K562 treated with DMSO at 1 percent for 4 hours (cell line): ENCODE results near the gene ARHGAP10. TPM values are rescaled to one million over a fixed set of nuclear protein-coding genes. Genes with fewer than 3 reads are reported as not detected.

Experiments used
- total RNA-seq: library from RNA; unstranded; fragments of 300-600 nt; gene quantifications from 2 replicates; pipeline ENCODE4 v1.2.3, GENCODE V29; 2022; ENCODE audit not compliant: insufficient read depth

Gene ARHGAP10, protein sequence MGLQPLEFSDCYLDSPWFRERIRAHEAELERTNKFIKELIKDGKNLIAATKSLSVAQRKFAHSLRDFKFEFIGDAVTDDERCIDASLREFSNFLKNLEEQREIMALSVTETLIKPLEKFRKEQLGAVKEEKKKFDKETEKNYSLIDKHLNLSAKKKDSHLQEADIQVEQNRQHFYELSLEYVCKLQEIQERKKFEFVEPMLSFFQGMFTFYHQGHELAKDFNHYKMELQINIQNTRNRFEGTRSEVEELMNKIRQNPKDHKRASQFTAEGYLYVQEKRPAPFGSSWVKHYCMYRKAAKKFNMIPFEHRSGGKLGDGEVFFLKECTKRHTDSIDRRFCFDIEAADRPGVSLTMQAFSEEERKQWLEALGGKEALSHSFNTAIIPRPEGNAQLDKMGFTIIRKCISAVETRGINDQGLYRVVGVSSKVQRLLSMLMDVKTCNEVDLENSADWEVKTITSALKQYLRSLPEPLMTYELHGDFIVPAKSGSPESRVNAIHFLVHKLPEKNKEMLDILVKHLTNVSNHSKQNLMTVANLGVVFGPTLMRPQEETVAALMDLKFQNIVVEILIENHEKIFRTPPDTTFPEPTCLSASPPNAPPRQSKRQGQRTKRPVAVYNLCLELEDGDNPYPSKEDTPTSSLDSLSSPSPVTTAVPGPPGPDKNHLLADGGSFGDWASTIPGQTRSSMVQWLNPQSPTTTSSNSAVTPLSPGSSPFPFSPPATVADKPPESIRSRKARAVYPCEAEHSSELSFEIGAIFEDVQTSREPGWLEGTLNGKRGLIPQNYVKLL
- not detected in 2 replicates for total RNA-seq

DNA sequence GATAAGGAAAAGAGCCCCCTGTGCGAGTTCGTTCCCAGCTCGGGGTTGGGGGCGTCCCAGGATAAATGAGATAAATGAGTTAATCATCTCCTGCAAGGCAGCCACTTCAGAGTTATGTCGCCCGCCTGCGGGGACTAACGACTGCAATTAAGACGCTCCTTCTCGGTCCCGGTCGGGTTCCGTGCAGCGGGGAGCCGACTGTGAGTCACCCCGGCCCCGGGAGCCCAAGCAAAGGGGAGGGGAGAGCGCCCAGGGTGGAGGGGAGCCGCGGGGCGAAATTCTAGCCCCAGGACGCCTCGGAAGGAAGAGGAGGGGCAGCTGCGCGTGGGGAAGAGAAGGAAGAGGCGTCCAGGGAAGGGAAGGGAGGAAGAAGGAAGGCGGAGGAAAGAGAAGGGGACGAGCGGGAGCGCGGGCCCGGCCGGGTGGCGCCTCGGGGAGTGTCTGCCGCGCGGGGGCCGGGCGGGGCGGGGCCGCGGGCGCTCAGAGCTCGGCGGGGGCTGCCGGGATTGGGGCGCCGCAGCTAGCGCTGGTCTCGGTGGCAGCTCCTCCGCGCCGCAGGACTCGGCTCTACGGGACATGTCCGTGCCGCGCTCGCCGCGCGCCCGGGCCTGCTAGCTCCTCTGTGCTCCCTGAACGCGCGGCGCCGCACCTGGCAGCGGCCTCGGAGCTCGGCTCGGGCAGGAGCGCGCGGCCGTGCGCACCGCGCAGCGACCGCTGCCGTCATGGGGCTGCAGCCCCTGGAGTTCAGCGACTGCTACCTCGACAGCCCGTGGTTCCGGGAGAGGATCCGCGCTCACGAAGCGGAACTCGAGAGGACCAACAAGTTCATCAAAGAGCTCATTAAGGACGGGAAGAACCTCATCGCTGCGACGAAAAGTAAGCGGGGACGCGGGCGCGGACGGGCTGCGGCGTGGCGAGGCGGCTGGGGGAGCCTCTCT, at the start of gene ARHGAP10:
ARHGAP10 (plus strand) TSS at position 509 of the 938 bp plus-strand sequence; CDS start at position 723, 214 bp downstream.

GRCh38 chr4:147683717-147684700, 47.9 kb upstream of the ARHGAP10 start, which contains the start of gene PRMT9:
Gene PRMT9, minus strand, starts transcription at chr4:147684163. Its CDS starts 176 bp downstream, at chr4:147683987.

Other genes with a start within 250 kb of the ARHGAP10 start
- gene TMEM184C, start 114.7 kb upstream of the ARHGAP10 start, total RNA-seq = 12.0 and 15.6 TPM in 2 replicates
- gene PRMT9, start 47.9 kb upstream of the ARHGAP10 start, total RNA-seq = 4.2 TPM in 2 replicates